HuH-7.5 (cell line): ENCODE measurements around the gene USP24.

ENCODE experiments used
- DNase-seq: peaks from one replicate; pipeline ENCODE4 v3.0.0; 2011; ENCODE audit warnings: low spot score

Gene USP24

GRCh38 chr1:55215194-55216021 is at the start of gene USP24:
Gene USP24, minus strand, starts transcription at chr1:55215364. Its CDS starts 251 bp downstream, at chr1:55215113.
- DNase-seq: peak; percentile 76

- DNase-seq: no peak
Measured at GRCh38 chr1:55262822-55263221, 47.7 kb upstream of the USP24 start.

GRCh38 chr1:55259911-55260609 is 44.9 kb upstream of the USP24 start:
- no peak for DNase-seq

GRCh38 chr1:55257958-55258357 is 42.8 kb upstream of the USP24 start:
- no peak for DNase-seq

GRCh38 chr1:55255901-55256300 is 40.7 kb upstream of the USP24 start:
- DNase-seq: no peak

GRCh38 chr1:55252942-55253589 is 37.9 kb upstream of the USP24 start:
- DNase-seq: no peak

GRCh38 chr1:55250399-55251075 is 35.4 kb upstream of the USP24 start:
- DNase-seq: no peak

- no peak for DNase-seq
Measured at GRCh38 chr1:55249646-55250398, 34.7 kb upstream of the USP24 start.

- no peak for DNase-seq
Measured at GRCh38 chr1:55246896-55247295, 31.7 kb upstream of the USP24 start.

- no peak for DNase-seq
Measured at GRCh38 chr1:55246331-55246730, 31.2 kb upstream of the USP24 start.

GRCh38 chr1:55245781-55246180 is 30.6 kb upstream of the USP24 start:
- no peak for DNase-seq

- DNase-seq: no peak
Measured at GRCh38 chr1:55244476-55245099, 29.4 kb upstream of the USP24 start.

- DNase-seq: no peak
Measured at GRCh38 chr1:55243655-55244054, 28.5 kb upstream of the USP24 start.

GRCh38 chr1:55239548-55239947 is 24.4 kb upstream of the USP24 start:
- DNase-seq: no peak

GRCh38 chr1:55235722-55236121 is 20.6 kb upstream of the USP24 start:
- DNase-seq: no peak

GRCh38 chr1:55234016-55234415 is 18.9 kb upstream of the USP24 start:
- no peak for DNase-seq

GRCh38 chr1:55233145-55233777 is 18.1 kb upstream of the USP24 start:
- DNase-seq: no peak

- no peak for DNase-seq
Measured at GRCh38 chr1:55232448-55233144, 17.4 kb upstream of the USP24 start.

GRCh38 chr1:55231745-55232144 is 16.6 kb upstream of the USP24 start:
- DNase-seq: no peak

GRCh38 chr1:55230659-55231058 is 15.5 kb upstream of the USP24 start:
- DNase-seq: no peak
